Measurements from ENCODE around the gene CDC42.

Gene CDC42

DNA sequence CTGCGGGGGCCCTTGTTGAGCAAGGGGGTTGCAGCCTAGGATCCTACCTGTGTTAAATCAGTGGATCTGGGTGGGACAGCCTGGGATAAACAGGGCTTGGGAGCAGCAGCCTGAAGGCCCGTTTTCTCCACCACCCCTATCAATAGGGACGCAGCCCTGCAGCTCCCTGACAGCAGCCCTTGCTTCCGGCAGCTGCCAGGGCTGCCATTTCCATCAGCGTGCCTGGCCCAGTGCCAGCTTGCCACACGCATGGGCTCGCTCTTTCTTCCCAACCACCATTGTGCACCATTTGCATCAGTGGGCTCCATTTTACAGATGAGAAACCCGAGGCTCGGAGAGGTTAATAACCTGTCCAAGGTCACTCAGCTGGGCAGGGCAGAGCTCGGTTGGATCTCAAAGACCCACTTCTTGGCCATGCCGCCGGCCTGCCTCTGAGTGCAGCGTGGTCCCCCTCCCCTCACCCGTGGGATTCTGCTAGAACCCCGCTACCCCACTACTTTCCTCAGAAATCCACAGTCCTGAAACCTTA lies 86.6 kb downstream of the CDC42 start:
- TF ChIP-seq, protein P1, sequence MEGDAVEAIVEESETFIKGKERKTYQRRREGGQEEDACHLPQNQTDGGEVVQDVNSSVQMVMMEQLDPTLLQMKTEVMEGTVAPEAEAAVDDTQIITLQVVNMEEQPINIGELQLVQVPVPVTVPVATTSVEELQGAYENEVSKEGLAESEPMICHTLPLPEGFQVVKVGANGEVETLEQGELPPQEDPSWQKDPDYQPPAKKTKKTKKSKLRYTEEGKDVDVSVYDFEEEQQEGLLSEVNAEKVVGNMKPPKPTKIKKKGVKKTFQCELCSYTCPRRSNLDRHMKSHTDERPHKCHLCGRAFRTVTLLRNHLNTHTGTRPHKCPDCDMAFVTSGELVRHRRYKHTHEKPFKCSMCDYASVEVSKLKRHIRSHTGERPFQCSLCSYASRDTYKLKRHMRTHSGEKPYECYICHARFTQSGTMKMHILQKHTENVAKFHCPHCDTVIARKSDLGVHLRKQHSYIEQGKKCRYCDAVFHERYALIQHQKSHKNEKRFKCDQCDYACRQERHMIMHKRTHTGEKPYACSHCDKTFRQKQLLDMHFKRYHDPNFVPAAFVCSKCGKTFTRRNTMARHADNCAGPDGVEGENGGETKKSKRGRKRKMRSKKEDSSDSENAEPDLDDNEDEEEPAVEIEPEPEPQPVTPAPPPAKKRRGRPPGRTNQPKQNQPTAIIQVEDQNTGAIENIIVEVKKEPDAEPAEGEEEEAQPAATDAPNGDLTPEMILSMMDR (IDR thresholded peaks at IDR 0.05; ENCODE audit: low read depth, low read length, missing control alignments), result no peak
- DNase-seq (ENCODE audit: low read depth), result no peak
- H3K4me3 ChIP-seq (ENCODE audit: low read depth, low read length), result no peak overlapping the region

DNA sequence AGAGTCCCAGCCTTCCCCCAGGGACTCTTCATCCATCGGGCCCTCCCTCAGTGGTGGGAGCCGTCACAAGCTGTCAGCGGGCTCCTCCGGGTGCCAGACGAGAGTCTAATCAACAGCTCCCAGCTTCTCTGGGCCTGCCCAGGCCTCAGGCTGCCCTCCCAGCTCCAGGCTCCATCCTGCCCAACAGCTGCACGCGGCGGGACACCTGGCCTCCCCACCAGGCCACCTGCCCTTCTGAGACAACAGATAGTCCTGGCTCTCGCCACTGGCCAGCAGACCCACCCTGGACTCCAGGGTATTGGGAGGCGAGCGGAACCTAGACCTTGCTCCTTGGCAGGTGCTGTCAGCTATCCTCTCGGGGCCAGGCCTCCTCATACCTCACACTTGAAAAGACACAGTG lies 87.3 kb downstream of the CDC42 start:
- DNase-seq (ENCODE audit: low read depth), result no peak
- H3K4me3 ChIP-seq (ENCODE audit: low read depth, low read length), result no peak overlapping the region

More for the DNA sequence above, 87.3 kb downstream of the CDC42 start:
- TF ChIP-seq, protein P1 (IDR thresholded peaks at IDR 0.05; ENCODE audit: low read depth, low read length, missing control alignments), result no peak
